ENCODE data around the gene LATS2. TPM values are rescaled to one million over a fixed set of nuclear protein-coding genes. Genes with fewer than 3 reads are reported as not detected.
A peak's percentile ranks its signal among the peaks of the same experiment; 100 is the strongest.

LATS2 gene
- total RNA-seq, 6 experiments from 2014 or later, result 6.8 to 12.8 (median 8.7) TPM

- Histone ChIP-seq H3K4me1 (peaks cover 0 to 5% (median 0%) of the 10 kb centered on the region in 4 donors), H3K27ac (peak overlapping the region in 1 of 3 donors; percentile 33), H3K4me3 (no peak overlapping the region), H3K36me3 (no peaks in the 10 kb centered on the region), H3K9me3 (no peaks in the 10 kb centered on the region), H3K27me3 (no peaks in the 10 kb centered on the region)
- intact Hi-C loops (cut with DNase I), result loop anchor here in 1 of 2 donors (10.0 kb wide), 1 partner anchor 55 kb away; no protein-coding TSS in a partner anchor
- WGBS (ENCODE audit: insufficient coverage, low coverage, low lambda C conversion rate, missing lambda C conversion rate), result 25% methylated on average over 13 of the region's 14 CpGs
- DNase-seq (no peak), ATAC-seq (peak; percentile 28 to 68 (median 41))
- TF ChIP-seq POLR2A (IDR thresholded peaks at IDR 0.05) (no peak), CTCF (IDR thresholded peaks at IDR 0.05) (no peak)
These were observed 18.6 kb upstream of the LATS2 start for GRCh38 chr13:21079761-21080592.

GRCh38 chr13:21079221-21079620 lies 17.8 kb upstream of the LATS2 start:
- H3K27ac ChIP-seq, result no peak overlapping the region
- intact Hi-C loops (cut with DNase I), result loop anchor here in 1 of 2 donors (10.0 kb wide), 1 partner anchor 56 kb away; no protein-coding TSS in a partner anchor
- DNase-seq, result no peak
- no peaks in the 10 kb centered on the region for H3K36me3 ChIP-seq
- no peaks in the 10 kb centered on the region for H3K27me3 ChIP-seq
- TF ChIP-seq CTCF (IDR thresholded peaks at IDR 0.05), result no peak
- TF ChIP-seq POLR2A (IDR thresholded peaks at IDR 0.05), result no peak
- ATAC-seq, result no peak
- peaks cover 0 to 5% (median 0%) of the 10 kb centered on the region in 4 donors for H3K4me1 ChIP-seq
- no peak overlapping the region for H3K4me3 ChIP-seq
- WGBS (ENCODE audit: insufficient coverage, low coverage, low lambda C conversion rate, missing lambda C conversion rate), result 87% methylated on average over 3 of the region's 3 CpGs
- no peaks in the 10 kb centered on the region for H3K9me3 ChIP-seq

GRCh38 chr13:21078501-21078900 lies 17.1 kb upstream of the LATS2 start:
- no peak for ATAC-seq
- no peaks in the 10 kb centered on the region for H3K36me3 ChIP-seq
- no peaks in the 10 kb centered on the region for H3K9me3 ChIP-seq
- H3K4me3 ChIP-seq, result no peak overlapping the region
- peaks cover 0 to 5% (median 0%) of the 10 kb centered on the region in 4 donors for H3K4me1 ChIP-seq
- WGBS (ENCODE audit: insufficient coverage, low coverage, low lambda C conversion rate, missing lambda C conversion rate), result 69% methylated on average over 4 of the region's 4 CpGs
- intact Hi-C loops (cut with DNase I), result loop anchor here in 1 of 2 donors (10.0 kb wide), 1 partner anchor 56 kb away; no protein-coding TSS in a partner anchor
- no peak overlapping the region for H3K27ac ChIP-seq
- DNase-seq, result no peak
- TF ChIP-seq CTCF (IDR thresholded peaks at IDR 0.05) (no peak), POLR2A (IDR thresholded peaks at IDR 0.05) (no peak)
- no peaks in the 10 kb centered on the region for H3K27me3 ChIP-seq

GRCh38 chr13:21077788-21078353 lies 16.5 kb upstream of the LATS2 start:
- no peak overlapping the region for H3K27ac ChIP-seq

More at GRCh38 chr13:21077788-21078353, 16.5 kb upstream of the LATS2 start:
- 97% methylated on average over 6 of the region's 24 CpGs for WGBS (ENCODE audit: insufficient coverage, low coverage, low lambda C conversion rate, missing lambda C conversion rate)
- Histone ChIP-seq H3K27me3 (no peaks in the 10 kb centered on the region), H3K4me1 (peaks cover 0 to 5% (median 0%) of the 10 kb centered on the region in 4 donors), H3K36me3 (no peaks in the 10 kb centered on the region), H3K4me3 (no peak overlapping the region), H3K9me3 (no peaks in the 10 kb centered on the region)
- TF ChIP-seq POLR2A (IDR thresholded peaks at IDR 0.05) (no peak), CTCF (IDR thresholded peaks at IDR 0.05) (no peak)
- intact Hi-C loops (cut with DNase I), result loop anchor here in 1 of 2 donors (10.0 kb wide), 1 partner anchor 57 kb away; no protein-coding TSS in a partner anchor
- DNase-seq (no peak), ATAC-seq (no peak)
